Measurements from ENCODE around the gene DYRK3. TPM values are rescaled to one million over a fixed set of nuclear protein-coding genes. Genes with fewer than 3 reads are reported as not detected.
"Not testable (repeated sequence)": the region's sequence is repeated elsewhere in the genome, so short reads cannot be mapped to it uniquely, and the experiment has no call there.

The DYRK3 gene
- total and polyA plus RNA-seq, 8 donors: 1.2 to 21.9 (median 2.9) TPM; not detected in 1

GRCh38 chr1:206609229-206609991 lies 25.9 kb upstream of the DYRK3 start:
- intact Hi-C loops (cut with DNase I; ENCODE audit: low total_unique reads): no loop called here
- no peaks in the 10 kb centered on the region for H3K27me3 ChIP-seq
- H3K4me3 ChIP-seq: no peak overlapping the region
- 41 to 68% (median 52%) methylated on average over 4 of the region's 4 CpGs for WGBS, 5 donors
- TF ChIP-seq POLR2A (IDR thresholded peaks at IDR 0.05) (no peak), EP300 (IDR thresholded peaks at IDR 0.05) (no peak), POLR2AphosphoS5 (IDR thresholded peaks at IDR 0.05) (no peak)
- TF ChIP-seq, protein P1, sequence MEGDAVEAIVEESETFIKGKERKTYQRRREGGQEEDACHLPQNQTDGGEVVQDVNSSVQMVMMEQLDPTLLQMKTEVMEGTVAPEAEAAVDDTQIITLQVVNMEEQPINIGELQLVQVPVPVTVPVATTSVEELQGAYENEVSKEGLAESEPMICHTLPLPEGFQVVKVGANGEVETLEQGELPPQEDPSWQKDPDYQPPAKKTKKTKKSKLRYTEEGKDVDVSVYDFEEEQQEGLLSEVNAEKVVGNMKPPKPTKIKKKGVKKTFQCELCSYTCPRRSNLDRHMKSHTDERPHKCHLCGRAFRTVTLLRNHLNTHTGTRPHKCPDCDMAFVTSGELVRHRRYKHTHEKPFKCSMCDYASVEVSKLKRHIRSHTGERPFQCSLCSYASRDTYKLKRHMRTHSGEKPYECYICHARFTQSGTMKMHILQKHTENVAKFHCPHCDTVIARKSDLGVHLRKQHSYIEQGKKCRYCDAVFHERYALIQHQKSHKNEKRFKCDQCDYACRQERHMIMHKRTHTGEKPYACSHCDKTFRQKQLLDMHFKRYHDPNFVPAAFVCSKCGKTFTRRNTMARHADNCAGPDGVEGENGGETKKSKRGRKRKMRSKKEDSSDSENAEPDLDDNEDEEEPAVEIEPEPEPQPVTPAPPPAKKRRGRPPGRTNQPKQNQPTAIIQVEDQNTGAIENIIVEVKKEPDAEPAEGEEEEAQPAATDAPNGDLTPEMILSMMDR (IDR thresholded peaks at IDR 0.05): no peak
- peaks cover 3 to 64% (median 61%) of the 10 kb centered on the region in 4 donors for H3K36me3 ChIP-seq
- H3K4me1 ChIP-seq: peaks cover 9 to 17% (median 15%) of the 10 kb centered on the region in 4 donors
- no peak for DNase-seq
- no peaks in the 10 kb centered on the region for H3K9me3 ChIP-seq
- no peak overlapping the region for H3K27ac ChIP-seq

GRCh38 chr1:206612129-206612876 lies 23.0 kb upstream of the DYRK3 start, which contains the start of gene EIF2D:
Gene EIF2D, minus strand, starts transcription at chr1:206612465. Its CDS starts 123 bp downstream, at chr1:206612342.
- Histone ChIP-seq H3K4me3 (peak within 1 kb of the TSS; percentile 69 to 73 (median 72)), H3K4me1 (peaks cover 9 to 17% (median 15%) of the 10 kb centered on the region in 4 donors), H3K36me3 (peaks cover 3 to 35% (median 32%) of the 10 kb centered on the region in 4 donors), H3K27me3 (no peaks in the 10 kb centered on the region), H3K9me3 (no peaks in the 10 kb centered on the region), H3K27ac (peak within 1 kb of the TSS; percentile 72 to 90 (median 84))
- DNase-seq: peak; percentile 97 to 98
- WGBS, 5 donors: 3 to 7% (median 4%) methylated on average over 37 to 48 of the region's 48 CpGs
- intact Hi-C loops (cut with DNase I; ENCODE audit: low total_unique reads): no loop called here
- TF ChIP-seq POLR2A (IDR thresholded peaks at IDR 0.05) (peak in 1 of 4 donors; percentile 20), POLR2AphosphoS5 (IDR thresholded peaks at IDR 0.05) (peak; percentile 84 to 92 (median 86)), EP300 (IDR thresholded peaks at IDR 0.05) (no peak)
- TF ChIP-seq, protein P1 (IDR thresholded peaks at IDR 0.05): peak in 5 of 7 experiments; percentile 94 to 99 (median 99)

DNA sequence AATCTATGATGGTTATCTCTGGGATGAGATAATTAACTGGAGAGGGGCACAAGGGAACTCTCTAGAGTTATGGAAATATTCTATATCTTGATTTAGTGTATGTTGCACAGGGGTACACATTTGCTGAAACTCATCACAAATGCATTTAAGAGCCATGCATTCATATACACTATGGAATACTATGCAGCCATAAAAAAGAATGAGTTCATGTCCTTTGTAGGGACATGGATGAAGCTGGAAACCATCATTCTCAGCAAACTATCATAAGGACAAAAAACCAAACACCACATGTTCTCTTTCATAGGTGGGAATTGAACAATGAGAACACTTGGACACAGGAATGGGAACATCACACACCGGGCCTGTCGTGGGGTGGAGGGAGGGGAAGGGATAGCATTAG lies 8.9 kb upstream of the DYRK3 start:
- DNase-seq; H3K9me3 ChIP-seq; H3K27ac ChIP-seq; H3K4me1 ChIP-seq; H3K27me3 ChIP-seq; H3K36me3 ChIP-seq; H3K4me3 ChIP-seq; intact Hi-C loops (cut with DNase I; ENCODE audit: low total_unique reads): not testable (repeated sequence)
- WGBS, 5 donors: 85 to 100% (median 96%) methylated on average over 2 of the region's 2 CpGs

GRCh38 chr1:206628916-206629315 lies 6.4 kb upstream of the DYRK3 start:
- Histone ChIP-seq H3K9me3 (no peaks in the 10 kb centered on the region), H3K27ac (no peak overlapping the region), H3K27me3 (no peaks in the 10 kb centered on the region), H3K4me3 (no peak overlapping the region), H3K4me1 (peaks cover 0 to 7% (median 2%) of the 10 kb centered on the region in 4 donors), H3K36me3 (no peaks in the 10 kb centered on the region)
- intact Hi-C loops (cut with DNase I; ENCODE audit: low total_unique reads): no loop called here
- TF ChIP-seq, protein P1 (IDR thresholded peaks at IDR 0.05): no peak
- no peak for TF ChIP-seq POLR2A (IDR thresholded peaks at IDR 0.05)
- TF ChIP-seq EP300 (IDR thresholded peaks at IDR 0.05): no peak
- TF ChIP-seq POLR2AphosphoS5 (IDR thresholded peaks at IDR 0.05): no peak
- 0 to 50% (median 0%) methylated on average over 1 of the region's 1 CpG for WGBS, 5 donors
- DNase-seq: no peak

Data from stomach (tissue), 9 donors.